CD14-positive monocyte (primary cell): Measurements from ENCODE around the gene DTNBP1. TPM values are rescaled to one million over a fixed set of nuclear protein-coding genes. Genes with fewer than 3 reads are reported as not detected.

ENCODE experiments used
- DNase-seq, 3 donors: peaks; one replicate each; pipeline ENCODE4 v3.0.0-alpha.2; 2011 to 2022
- H2AFZ ChIP-seq: 2 replicates; pipeline ENCODE4 v1.6.0; 2012; ENCODE audit warnings: mild to moderate bottlenecking, low read depth, low read length, inconsistent platforms; ENCODE audit not compliant: insufficient read depth, poor library complexity, severe bottlenecking
- H3K27ac ChIP-seq, 2 donors: 1 replicate in 1 of 2; 2 replicates in 1 of 2; pipeline ENCODE4 v1.5.1; 2012 to 2013; ENCODE audit warnings: low read length in 2 of 2, control low read depth in 1 of 2, inconsistent platforms in 1 of 2, low read depth in 1 of 2, mild to moderate bottlenecking in 1 of 2
- H3K27me3 ChIP-seq, 2 donors: one replicate each; pipeline versions ENCODE4 v1.6.0 to v1.6.1; 2011 to 2013; ENCODE audit warnings: low read length in 2 of 2; ENCODE audit not compliant: control insufficient read depth in 2 of 2, insufficient read depth in 2 of 2
- H3K36me3 ChIP-seq, 2 donors: replicated peaks in 1 of 2; 1 replicate in 1 of 2; 2 replicates in 1 of 2; pipeline versions ENCODE4 v1.5.1 to v1.6.1; 2012 to 2013; ENCODE audit warnings: low read length in 2 of 2, control low read depth in 1 of 2, inconsistent platforms in 1 of 2, mild to moderate bottlenecking in 1 of 2; ENCODE audit not compliant: insufficient read depth in 2 of 2, control insufficient read depth in 1 of 2
- H3K4me1 ChIP-seq, 2 donors: 1 replicate in 1 of 2; 2 replicates in 1 of 2; pipeline versions ENCODE4 v1.5.1 to v1.6.1; 2012 to 2013; ENCODE audit warnings: low read length in 2 of 2, control low read depth in 1 of 2, inconsistent platforms in 1 of 2, mild to moderate bottlenecking in 1 of 2, moderate library complexity in 1 of 2; ENCODE audit not compliant: insufficient read depth in 2 of 2, control insufficient read depth in 1 of 2
- H3K4me2 ChIP-seq: replicated peaks from 2 replicates; pipeline ENCODE3; 2012; ENCODE audit warnings: low read length, moderate library complexity, mild to moderate bottlenecking; ENCODE audit not compliant: poor library complexity, severe bottlenecking; ENCODE audit errors: extremely low read depth
- H3K4me3 ChIP-seq, 3 experiments: fragments of 200-600 bp in 1 of 3; sonication (generic) in 1 of 3; replicated peaks in 1 of 3; 1 replicate in 2 of 3; 2 replicates in 1 of 3; pipeline ENCODE4 v1.5.1; 2011 to 2013; ENCODE audit warnings: low read length in 3 of 3, mild to moderate bottlenecking in 3 of 3, control low read depth in 2 of 3, low read depth in 2 of 3, inconsistent platforms in 1 of 3, moderate library complexity in 1 of 3
- H3K79me2 ChIP-seq: 2 replicates; pipeline ENCODE4 v1.6.0; 2012; ENCODE audit warnings: mild to moderate bottlenecking, control low read depth, inconsistent platforms, low read length, moderate library complexity; ENCODE audit not compliant: insufficient read depth
- H3K9ac ChIP-seq: 2 replicates; pipeline ENCODE4 v1.6.0; 2017; ENCODE audit warnings: low read length, mild to moderate bottlenecking; ENCODE audit not compliant: insufficient read depth, poor library complexity, severe bottlenecking
- H3K9me3 ChIP-seq, 2 donors: replicated peaks in 1 of 2; 1 replicate in 1 of 2; 2 replicates in 1 of 2; pipeline versions ENCODE4 v1.5.1 to v1.6.1; 2012 to 2013; ENCODE audit warnings: low read length in 2 of 2, control low read depth in 1 of 2; ENCODE audit not compliant: control insufficient read depth in 1 of 2, insufficient read depth in 1 of 2
- H4K20me1 ChIP-seq: 2 replicates; pipeline ENCODE4 v1.6.0; 2012; ENCODE audit warnings: mild to moderate bottlenecking, low read length, control low read depth, moderate library complexity; ENCODE audit not compliant: insufficient read depth
- H3K27ac Mint-ChIP-seq, 7 donors: one replicate each; pipeline ENCODE4 v1.8.0; 2020; ENCODE audit warnings: mild to moderate bottlenecking in 7 of 7, mixed read lengths in 7 of 7, moderate library complexity in 6 of 7, inconsistent platforms in 2 of 7
- H3K27me3 Mint-ChIP-seq, 3 donors: one replicate each; pipeline ENCODE4 v1.8.0; 2021 to 2022; ENCODE audit warnings: low read depth in 3 of 3, mild to moderate bottlenecking in 3 of 3, mixed read lengths in 3 of 3, moderate library complexity in 3 of 3, inconsistent platforms in 1 of 3
- H3K36me3 Mint-ChIP-seq, 2 donors: one replicate each; pipeline ENCODE4 v1.8.0; 2020; ENCODE audit warnings: mixed read lengths in 2 of 2, inconsistent platforms in 1 of 2, mild to moderate bottlenecking in 1 of 2
- H3K4me1 Mint-ChIP-seq: one replicate; pipeline ENCODE4 v1.8.0; 2020; ENCODE audit warnings: mild to moderate bottlenecking, mixed read lengths
- H3K4me3 Mint-ChIP-seq, 2 donors: one replicate each; pipeline ENCODE4 v1.8.0; 2020; ENCODE audit warnings: mild to moderate bottlenecking in 2 of 2, mixed read lengths in 2 of 2, moderate library complexity in 1 of 2
- H3K9me3 Mint-ChIP-seq, 7 donors: one replicate each; pipeline ENCODE4 v1.8.0; 2020 to 2022; ENCODE audit warnings: mixed read lengths in 7 of 7, mild to moderate bottlenecking in 6 of 7, moderate library complexity in 6 of 7, inconsistent platforms in 2 of 7
- CTCF ChIP-seq: fragments of 200-600 bp; IDR thresholded peaks from one replicate; pipeline ENCODE4 v1.8.0; 2022; ENCODE audit warnings: antibody characterized with exemption, mild to moderate bottlenecking
- WGBS: methylation state at CpG from one replicate; pipeline ENCODE4 v1.1.5; 2013; ENCODE audit warnings: missing lambda C conversion rate; ENCODE audit not compliant: insufficient coverage; 5-methylcytosine and 5-hydroxymethylcytosine counted together
- intact Hi-C, 2 donors: fragments of 100-400 bp; cut with micrococcal nuclease; formaldehyde crosslinking; loops; one replicate each; pipeline versions ENCODE4 v1.15.0 to v1.15.1; 2023
- polyA plus RNA-seq, 3 donors: library from polyadenylated mRNA; depleted of rRNA in 1 of 3; unstranded in 2 of 3; stranded (reverse) in 1 of 3; fragments of 300-500 nt in 2 of 3; fragments of >200 nt in 1 of 3; fragmentation: Illumina TruSeq in 2 of 3; gene quantifications; 1 replicate in 2 of 3; 2 replicates in 1 of 3; pipeline ENCODE4 v1.2.3, GENCODE V29; 2012 to 2021

The DTNBP1 gene
- polyA plus RNA-seq, 3 donors, result 19.7 to 26.9 (median 20.5) TPM

DNA sequence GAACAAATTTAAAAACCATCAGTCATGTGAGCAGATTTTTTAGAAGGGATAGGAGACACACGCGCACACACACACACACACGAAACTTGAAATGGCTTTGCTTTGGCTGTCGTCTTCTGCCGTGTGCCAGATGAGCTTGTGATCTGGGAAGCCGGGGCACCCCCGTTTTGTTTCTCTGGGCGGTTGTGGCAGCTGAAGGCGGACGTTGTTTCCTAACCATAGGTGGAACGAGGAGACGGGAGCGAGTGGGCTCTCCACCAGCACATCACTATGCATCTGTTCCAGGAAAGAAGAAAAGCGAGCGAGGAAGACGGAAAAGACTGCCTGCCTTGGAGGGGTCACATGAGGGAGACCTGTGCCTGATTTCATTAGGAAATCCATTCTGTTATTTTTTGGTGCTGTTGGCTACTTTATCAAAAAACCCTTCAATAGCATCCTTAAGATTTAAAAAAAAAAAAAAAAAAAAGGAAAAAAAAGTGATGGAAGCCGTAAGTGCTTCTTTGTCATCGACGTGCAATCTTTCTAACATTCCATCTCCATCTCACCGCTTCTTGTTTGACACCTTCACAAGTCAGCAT is 142.1 kb downstream of the DTNBP1 start:
- Histone ChIP-seq H2AFZ (no peak overlapping the region), H3K4me3 (no peak overlapping the region), H3K4me1 (peaks cover 0 to 8% of the 10 kb centered on the region in 2 donors), H3K9me3 (no peaks in the 10 kb centered on the region), H3K27ac (peak overlapping the region in 1 of 2 donors; percentile 57), H4K20me1 (peaks cover 79% of the 10 kb centered on the region), H3K79me2 (no peaks in the 10 kb centered on the region), H3K9ac (no peak overlapping the region), H3K4me2 (no peak overlapping the region), H3K27me3 (no peaks in the 10 kb centered on the region), H3K36me3 (peaks cover 92 to 100% of the 10 kb centered on the region in 2 donors)
- Mint-ChIP-seq H3K36me3 (peaks cover 85 to 98% of the 10 kb centered on the region in 2 donors), H3K9me3 (peaks cover 0 to 4% (median 0%) of the 10 kb centered on the region in 7 donors), H3K27me3 (peaks cover 0 to 2% (median 2%) of the 10 kb centered on the region in 3 donors), H3K4me3 (no peak overlapping the region), H3K27ac (peak overlapping the region in 2 of 7 donors; percentile 39 to 73), H3K4me1 (peaks cover 13% of the 10 kb centered on the region)
- intact Hi-C loops, result no loop called here
- DNase-seq, result no peak
- no peak for TF ChIP-seq CTCF
- 88% methylated on average over 7 of the region's 20 CpGs for WGBS

GRCh38 chr6:15519681-15520080 is 143.1 kb downstream of the DTNBP1 start:
- peaks cover 0 to 8% of the 10 kb centered on the region in 2 donors for H3K4me1 ChIP-seq
- no peaks in the 10 kb centered on the region for H3K9me3 ChIP-seq
- H3K79me2 ChIP-seq, result no peaks in the 10 kb centered on the region
- H3K4me2 ChIP-seq, result no peak overlapping the region
- H4K20me1 ChIP-seq, result peaks cover 80% of the 10 kb centered on the region
- no peak overlapping the region for H3K4me3 ChIP-seq
- WGBS, result 73% methylated on average over 4 of the region's 6 CpGs
- Mint-ChIP-seq H3K9me3 (peaks cover 0 to 2% (median 0%) of the 10 kb centered on the region in 7 donors), H3K4me1 (peaks cover 13% of the 10 kb centered on the region), H3K4me3 (no peak overlapping the region), H3K36me3 (peaks cover 90 to 98% of the 10 kb centered on the region in 2 donors), H3K27ac (peak overlapping the region in 3 of 7 donors; percentile 17 to 73 (median 17)), H3K27me3 (peaks cover 0 to 2% (median 2%) of the 10 kb centered on the region in 3 donors)
- DNase-seq, result no peak
- H3K27me3 ChIP-seq, result no peaks in the 10 kb centered on the region
- intact Hi-C loops, result no loop called here
- TF ChIP-seq CTCF, result no peak
- H3K27ac ChIP-seq, result peak overlapping the region; percentile 6 to 7
- H2AFZ ChIP-seq, result no peak overlapping the region
- no peak overlapping the region for H3K9ac ChIP-seq
- H3K36me3 ChIP-seq, result peaks cover 100% of the 10 kb centered on the region in 2 donors
